GM12872 (cell line): ENCODE measurements around the gene BTF3.

Experiments used
- TF ChIP-seq, protein P1 (sequence below): IDR thresholded peaks from 3 replicates; pipeline ENCODE4 v1.5.1; 2011; ENCODE audit warnings: low read depth, mild to moderate bottlenecking, low read length, moderate library complexity; ENCODE audit not compliant: insufficient read depth

BTF3 gene

GRCh38 chr5:73454379-73455036, 43.7 kb upstream of the BTF3 start:
- TF ChIP-seq, protein P1, sequence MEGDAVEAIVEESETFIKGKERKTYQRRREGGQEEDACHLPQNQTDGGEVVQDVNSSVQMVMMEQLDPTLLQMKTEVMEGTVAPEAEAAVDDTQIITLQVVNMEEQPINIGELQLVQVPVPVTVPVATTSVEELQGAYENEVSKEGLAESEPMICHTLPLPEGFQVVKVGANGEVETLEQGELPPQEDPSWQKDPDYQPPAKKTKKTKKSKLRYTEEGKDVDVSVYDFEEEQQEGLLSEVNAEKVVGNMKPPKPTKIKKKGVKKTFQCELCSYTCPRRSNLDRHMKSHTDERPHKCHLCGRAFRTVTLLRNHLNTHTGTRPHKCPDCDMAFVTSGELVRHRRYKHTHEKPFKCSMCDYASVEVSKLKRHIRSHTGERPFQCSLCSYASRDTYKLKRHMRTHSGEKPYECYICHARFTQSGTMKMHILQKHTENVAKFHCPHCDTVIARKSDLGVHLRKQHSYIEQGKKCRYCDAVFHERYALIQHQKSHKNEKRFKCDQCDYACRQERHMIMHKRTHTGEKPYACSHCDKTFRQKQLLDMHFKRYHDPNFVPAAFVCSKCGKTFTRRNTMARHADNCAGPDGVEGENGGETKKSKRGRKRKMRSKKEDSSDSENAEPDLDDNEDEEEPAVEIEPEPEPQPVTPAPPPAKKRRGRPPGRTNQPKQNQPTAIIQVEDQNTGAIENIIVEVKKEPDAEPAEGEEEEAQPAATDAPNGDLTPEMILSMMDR: peak; percentile 91

GRCh38 chr5:73459366-73459765, 38.9 kb upstream of the BTF3 start:
- TF ChIP-seq, protein P1: no peak

DNA sequence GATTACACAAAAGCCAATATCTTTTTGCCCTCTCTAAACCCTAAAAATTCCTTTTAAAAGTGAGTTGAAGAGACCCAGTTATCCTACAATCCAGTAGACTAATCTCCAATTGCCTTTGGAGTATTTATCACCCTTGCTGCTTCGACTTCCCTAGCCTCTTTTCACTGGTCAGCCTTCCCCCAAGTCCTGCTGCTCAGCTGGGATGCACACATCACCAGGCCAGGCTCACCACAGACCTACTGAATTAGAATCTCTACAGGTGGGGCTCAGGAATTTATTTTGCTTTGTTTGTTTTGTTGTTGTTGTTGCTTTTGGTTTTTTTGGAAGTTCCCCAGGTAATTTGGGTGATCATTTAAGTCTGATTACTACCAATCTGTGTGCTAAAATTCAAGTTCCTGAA, 38.1 kb upstream of the BTF3 start:
- TF ChIP-seq, protein P1: no peak

- TF ChIP-seq, protein P1: no peak
Measured at GRCh38 chr5:73464016-73464745, 34.1 kb upstream of the BTF3 start.

- TF ChIP-seq, protein P1: no peak
Measured at GRCh38 chr5:73469878-73470277, 28.4 kb upstream of the BTF3 start.

GRCh38 chr5:73471654-73472053, 26.6 kb upstream of the BTF3 start:
- TF ChIP-seq, protein P1: no peak

DNA sequence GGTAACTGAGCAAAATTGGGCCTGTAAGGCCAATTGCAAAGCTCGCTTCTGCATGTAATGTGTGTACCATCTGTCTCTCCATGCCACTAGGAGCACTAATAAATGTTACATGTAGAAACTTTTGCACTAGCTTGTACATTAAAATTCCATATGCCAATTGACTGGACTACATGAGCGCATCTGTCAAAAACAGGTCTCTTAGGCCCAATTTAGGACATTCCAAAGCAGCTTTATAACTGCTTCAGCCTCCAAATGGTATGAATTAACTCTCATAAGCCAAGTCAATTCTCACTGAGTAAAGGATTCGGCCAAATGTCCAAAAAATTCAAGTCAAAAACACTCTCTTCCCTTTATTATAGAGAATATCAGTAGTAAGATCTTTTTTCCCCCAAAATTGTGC, 26.1 kb upstream of the BTF3 start:
- TF ChIP-seq, protein P1: no peak
